Measurements from ENCODE around the gene PEX14.

PEX14 gene

DNA sequence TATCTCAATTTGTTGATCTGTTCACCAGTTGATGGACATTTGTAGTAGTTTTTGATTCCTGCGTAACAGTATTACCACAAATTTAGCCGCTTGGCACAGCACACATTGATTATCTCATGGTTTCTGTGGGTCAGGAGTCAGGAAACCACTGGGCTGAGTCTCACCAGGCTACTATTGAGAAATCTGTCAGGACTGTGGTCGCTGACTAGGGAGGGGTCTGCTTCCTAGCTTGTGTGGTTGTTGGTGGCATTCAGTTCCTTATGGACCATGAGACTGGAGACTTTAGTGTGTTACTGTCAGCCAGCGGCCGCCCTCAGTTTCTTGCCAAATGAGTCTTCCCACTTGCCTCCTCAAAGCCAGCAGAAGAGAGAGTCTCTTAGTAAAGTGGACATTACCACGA is 9.8 kb downstream of the PEX14 start:
- FAIRE-seq = no peak

DNA sequence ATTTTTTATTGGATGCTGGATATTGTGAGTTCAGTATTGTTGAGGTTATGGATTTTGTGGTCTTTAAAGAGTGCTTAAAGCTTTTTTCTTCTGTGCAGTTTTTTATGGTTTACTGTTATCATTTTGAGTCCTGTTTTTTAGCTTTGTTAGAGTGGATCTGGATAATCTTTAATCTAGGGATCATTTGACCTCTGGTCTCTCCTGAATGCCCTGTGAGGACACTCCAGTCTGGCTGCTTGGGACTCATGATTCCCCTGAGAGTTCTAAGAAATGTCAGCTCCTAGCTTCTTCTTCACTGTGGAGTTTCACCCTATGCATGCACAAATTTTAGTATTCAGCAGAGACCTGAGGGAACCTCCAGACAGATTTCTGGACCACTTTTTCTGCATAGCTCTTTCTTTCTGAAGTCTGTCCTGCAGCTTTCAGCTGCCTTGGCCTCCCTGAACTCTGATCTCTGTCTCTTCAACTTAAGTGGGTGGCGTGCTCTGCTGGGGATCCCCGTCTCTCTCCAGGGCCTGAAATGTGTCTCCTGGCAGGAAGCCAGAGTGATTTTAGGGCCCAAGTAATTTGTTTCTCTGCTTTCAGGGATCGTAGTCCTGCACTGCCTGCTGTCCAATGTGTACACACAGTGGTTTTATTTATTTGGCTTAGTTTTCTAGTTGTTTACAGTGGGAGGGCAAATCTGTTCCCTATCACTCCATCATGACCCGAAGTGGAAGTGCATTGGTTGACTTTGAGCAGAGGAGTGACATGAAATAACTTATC is 14.7 kb downstream of the PEX14 start:
- DNase-seq (ENCODE audit: insufficient read length, low spot score) = no peak
- FAIRE-seq = no peak
- TF ChIP-seq, protein P1, sequence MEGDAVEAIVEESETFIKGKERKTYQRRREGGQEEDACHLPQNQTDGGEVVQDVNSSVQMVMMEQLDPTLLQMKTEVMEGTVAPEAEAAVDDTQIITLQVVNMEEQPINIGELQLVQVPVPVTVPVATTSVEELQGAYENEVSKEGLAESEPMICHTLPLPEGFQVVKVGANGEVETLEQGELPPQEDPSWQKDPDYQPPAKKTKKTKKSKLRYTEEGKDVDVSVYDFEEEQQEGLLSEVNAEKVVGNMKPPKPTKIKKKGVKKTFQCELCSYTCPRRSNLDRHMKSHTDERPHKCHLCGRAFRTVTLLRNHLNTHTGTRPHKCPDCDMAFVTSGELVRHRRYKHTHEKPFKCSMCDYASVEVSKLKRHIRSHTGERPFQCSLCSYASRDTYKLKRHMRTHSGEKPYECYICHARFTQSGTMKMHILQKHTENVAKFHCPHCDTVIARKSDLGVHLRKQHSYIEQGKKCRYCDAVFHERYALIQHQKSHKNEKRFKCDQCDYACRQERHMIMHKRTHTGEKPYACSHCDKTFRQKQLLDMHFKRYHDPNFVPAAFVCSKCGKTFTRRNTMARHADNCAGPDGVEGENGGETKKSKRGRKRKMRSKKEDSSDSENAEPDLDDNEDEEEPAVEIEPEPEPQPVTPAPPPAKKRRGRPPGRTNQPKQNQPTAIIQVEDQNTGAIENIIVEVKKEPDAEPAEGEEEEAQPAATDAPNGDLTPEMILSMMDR (IDR thresholded peaks at IDR 0.05; ENCODE audit: insufficient read depth, missing control alignments) = no peak

More for the DNA sequence above, 9.8 kb downstream of the PEX14 start:
- TF ChIP-seq, protein P1 (IDR thresholded peaks at IDR 0.05; ENCODE audit: insufficient read depth, missing control alignments) = no peak
- no peak for DNase-seq (ENCODE audit: insufficient read length, low spot score)

DNA sequence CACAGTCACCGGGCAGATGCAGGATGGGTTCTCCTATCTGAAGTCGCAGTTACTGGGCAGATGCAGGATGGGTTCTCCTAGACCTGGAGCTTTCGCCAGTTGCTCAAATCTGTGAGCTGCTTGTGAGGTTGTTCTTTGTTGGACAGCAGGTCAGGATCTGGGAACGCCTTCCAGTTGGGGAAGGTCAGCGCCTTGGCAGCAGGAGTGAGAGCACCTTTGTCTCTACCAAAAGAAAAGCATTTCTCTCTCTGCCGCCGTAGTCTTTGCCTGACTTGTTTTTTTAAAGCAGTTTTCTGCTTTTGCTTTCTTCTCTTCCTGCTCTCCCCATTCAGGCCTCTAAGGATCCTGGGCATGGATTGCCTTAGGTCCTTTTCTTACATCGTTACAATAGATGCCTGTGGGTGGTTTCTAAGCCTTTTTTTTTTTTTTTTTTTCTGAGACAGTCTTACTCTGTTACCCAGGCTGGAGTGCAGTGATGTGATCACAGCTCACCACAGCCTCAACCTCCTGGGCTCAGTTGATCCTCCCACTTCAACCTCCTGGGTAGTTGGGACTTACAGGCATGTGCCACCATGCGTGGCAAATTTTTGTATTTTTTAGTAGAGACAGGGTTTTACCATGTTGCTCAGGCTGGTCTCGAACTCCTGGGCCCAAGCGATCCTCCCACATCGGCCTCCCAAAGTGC is 15.7 kb downstream of the PEX14 start:
- no peak for FAIRE-seq

DNA sequence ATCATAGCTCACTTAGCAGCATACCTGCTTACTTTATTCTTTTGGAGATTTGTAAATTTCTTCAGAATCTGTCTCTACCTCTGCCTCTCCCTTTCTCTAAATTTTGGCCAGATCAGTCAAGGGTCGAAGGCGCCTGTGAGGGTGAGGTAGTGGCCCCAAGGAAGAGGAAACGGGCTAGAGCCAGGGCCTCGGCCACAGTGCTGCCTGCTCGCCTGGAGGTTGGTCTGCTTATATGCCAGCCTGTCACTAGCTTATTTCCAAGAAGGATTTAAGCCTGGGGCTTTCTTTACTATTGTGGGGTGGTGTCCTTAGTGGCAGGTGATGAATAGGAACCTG is 19.6 kb downstream of the PEX14 start:
- FAIRE-seq (no peak), DNase-seq (ENCODE audit: insufficient read length, low spot score) (no peak)
- TF ChIP-seq, protein P1 (IDR thresholded peaks at IDR 0.05; ENCODE audit: insufficient read depth, missing control alignments) = no peak

More for the DNA sequence above, 15.7 kb downstream of the PEX14 start:
- TF ChIP-seq, protein P1 (IDR thresholded peaks at IDR 0.05; ENCODE audit: insufficient read depth, missing control alignments) = no peak
- DNase-seq (ENCODE audit: insufficient read length, low spot score) = no peak

GRCh38 chr1:10494754-10495474 is 20.2 kb downstream of the PEX14 start:
- peak; percentile 38 for DNase-seq (ENCODE audit: insufficient read length, low spot score)
- TF ChIP-seq, protein P1 (IDR thresholded peaks at IDR 0.05; ENCODE audit: insufficient read depth, missing control alignments) = peak; percentile 80
- no peak for FAIRE-seq

DNA sequence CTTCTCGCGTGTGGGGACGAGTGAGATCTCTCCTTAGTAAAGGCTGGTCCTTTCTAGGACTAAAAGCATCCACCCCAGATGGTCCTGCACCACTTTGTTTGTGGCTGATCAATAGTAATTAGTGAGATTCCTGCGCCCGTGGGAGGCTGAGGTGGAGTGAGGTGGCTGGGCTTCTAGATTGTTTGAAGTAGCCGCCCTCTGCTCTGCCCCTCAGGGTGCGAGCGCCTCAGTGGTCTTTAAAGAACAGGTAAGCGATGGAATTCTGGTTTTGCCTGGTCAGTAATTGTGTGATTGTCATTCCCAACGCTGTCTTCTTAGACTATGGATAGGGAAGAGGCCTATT is 20.7 kb downstream of the PEX14 start:
- DNase-seq (ENCODE audit: insufficient read length, low spot score) (no peak), FAIRE-seq (no peak)
- TF ChIP-seq, protein P1 (IDR thresholded peaks at IDR 0.05; ENCODE audit: insufficient read depth, missing control alignments) = no peak

All from D721Med (cell line).